ENCODE results near the gene ZNF341.

GRCh38 chr20:33727806-33728205 is 4.0 kb upstream of the ZNF341 start:
- TF ChIP-seq CTCF (conservative IDR thresholded peaks at IDR 0.05; ENCODE audit: low read depth in 2 of 2): peak in 1 of 2 experiments; percentile 43; a peak in 2 of 4 replicates
- no peak for TF ChIP-seq EZH2 (IDR thresholded peaks at IDR 0.05; ENCODE audit: low read depth, unreplicated experiment)
- no peak for TF ChIP-seq POLR2AphosphoS5 (IDR thresholded peaks at IDR 0.05; ENCODE audit: low read depth)
- no peak for TF ChIP-seq JUNB (IDR thresholded peaks at IDR 0.05; ENCODE audit: unreplicated experiment)
- no peak for TF ChIP-seq EZH2phosphoT487 (IDR thresholded peaks at IDR 0.05; ENCODE audit: unreplicated experiment)
- no peak for TF ChIP-seq ZNF331 (CRISPR knock-in tag; IDR thresholded peaks at IDR 0.05; ENCODE audit: low read depth)

All from GM23338 (cell line).